GM12874 (cell line): ENCODE results near the gene MTERF1.

ENCODE experiments used
- TF ChIP-seq, protein P1 (sequence below): IDR thresholded peaks from 2 replicates; pipeline ENCODE4 v1.5.1; 2011; ENCODE audit warnings: low read depth, mild to moderate bottlenecking, control low read depth, low read length, moderate library complexity; ENCODE audit not compliant: insufficient read depth

MTERF1 gene

DNA sequence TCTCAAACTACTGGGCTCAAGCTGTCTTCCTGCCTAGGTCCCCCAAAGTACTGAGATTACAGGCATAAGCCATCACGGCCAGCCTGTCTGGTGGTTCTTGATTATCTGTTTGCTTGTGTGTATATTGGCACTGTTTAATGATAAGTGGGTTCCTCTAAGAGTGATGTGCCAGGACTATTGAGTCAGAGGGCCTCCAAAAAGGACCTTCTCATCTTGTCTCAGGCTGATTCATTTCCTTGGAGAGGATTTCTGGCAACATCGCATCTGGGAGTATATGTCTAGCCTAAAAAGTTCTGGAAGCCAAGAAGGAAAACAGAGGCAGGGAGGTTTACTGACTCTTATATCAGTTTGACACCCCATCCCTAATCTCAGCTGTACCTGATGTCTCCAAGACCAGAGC, 33.1 kb upstream of the MTERF1 start:
- TF ChIP-seq, protein P1, sequence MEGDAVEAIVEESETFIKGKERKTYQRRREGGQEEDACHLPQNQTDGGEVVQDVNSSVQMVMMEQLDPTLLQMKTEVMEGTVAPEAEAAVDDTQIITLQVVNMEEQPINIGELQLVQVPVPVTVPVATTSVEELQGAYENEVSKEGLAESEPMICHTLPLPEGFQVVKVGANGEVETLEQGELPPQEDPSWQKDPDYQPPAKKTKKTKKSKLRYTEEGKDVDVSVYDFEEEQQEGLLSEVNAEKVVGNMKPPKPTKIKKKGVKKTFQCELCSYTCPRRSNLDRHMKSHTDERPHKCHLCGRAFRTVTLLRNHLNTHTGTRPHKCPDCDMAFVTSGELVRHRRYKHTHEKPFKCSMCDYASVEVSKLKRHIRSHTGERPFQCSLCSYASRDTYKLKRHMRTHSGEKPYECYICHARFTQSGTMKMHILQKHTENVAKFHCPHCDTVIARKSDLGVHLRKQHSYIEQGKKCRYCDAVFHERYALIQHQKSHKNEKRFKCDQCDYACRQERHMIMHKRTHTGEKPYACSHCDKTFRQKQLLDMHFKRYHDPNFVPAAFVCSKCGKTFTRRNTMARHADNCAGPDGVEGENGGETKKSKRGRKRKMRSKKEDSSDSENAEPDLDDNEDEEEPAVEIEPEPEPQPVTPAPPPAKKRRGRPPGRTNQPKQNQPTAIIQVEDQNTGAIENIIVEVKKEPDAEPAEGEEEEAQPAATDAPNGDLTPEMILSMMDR = no peak

DNA sequence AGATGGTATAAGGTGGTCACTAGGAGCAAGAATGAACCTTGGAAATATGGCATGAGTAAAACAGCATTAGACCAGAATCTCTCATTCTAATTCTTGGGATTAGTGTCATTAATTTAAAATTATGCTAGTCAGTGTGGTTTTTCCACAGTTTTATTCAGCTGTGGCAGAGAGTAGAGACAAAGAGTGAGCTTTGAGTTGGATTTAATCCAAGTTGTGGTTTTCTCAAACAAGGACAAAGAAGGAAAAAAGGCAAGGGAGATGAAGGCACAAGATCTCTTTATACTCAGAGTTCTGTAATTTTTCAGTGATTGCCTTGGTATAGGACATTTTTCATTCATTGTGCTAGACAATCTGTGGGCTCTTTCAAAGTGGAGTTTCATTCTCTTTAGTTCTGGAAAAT, 32.0 kb upstream of the MTERF1 start:
- TF ChIP-seq, protein P1 = no peak

DNA sequence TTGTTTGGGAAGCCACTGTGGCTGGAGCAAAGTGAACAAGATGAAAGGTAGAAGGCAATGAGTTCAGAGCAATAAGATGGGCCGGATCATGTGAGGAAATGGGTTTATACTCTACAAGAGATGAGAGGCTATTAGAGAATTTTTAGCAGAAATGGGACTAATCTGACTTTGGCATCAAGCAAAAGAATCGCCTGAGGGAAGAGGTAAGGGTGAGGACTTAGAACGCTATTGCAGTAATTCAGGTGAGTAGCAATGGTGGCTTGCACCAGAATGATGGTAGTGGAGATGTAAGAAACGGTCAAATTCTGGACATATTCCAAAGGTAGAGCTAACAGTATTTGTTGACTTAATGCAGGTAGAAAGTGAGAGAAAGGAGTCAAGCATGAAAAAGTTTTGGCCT, 30.6 kb upstream of the MTERF1 start:
- TF ChIP-seq, protein P1 = no peak

DNA sequence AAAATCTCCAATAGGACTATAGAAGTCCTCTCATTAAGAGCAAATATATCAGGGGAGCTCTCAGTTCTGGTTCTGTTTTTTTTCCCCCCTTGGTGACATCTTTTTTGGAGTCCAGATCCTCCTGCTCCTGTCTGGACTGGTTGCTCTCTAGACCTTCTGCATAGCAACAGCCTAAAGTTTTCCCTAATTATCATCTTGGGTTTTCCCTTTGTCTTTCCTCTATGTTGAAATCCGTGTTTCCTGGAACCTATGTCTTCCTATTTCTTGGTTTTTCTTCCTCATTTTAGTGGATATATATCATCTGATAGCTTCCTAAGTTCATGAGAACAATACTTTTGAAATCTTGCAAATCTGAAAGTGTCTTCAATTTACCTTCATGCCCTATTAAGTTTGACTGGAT, 29.7 kb upstream of the MTERF1 start:
- TF ChIP-seq, protein P1 = no peak

DNA sequence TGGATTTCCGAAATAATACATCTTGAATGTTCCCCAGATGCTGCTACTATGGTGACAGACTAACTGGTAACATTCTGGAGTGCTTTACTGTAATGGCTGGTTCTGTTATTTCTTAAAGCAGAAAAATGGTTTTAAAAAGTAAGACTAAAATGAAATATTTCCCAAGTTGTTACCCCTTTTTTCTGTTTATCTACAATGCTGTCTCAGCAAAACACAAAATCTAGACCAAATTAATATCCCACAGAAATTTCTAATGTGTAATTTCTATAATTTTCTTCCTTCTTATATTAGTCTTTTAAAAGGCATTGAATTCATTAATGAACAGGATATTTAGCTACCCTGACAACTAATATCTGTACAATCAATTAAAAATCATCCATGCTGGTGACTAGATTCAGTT, 19.1 kb upstream of the MTERF1 start:
- TF ChIP-seq, protein P1 = no peak

DNA sequence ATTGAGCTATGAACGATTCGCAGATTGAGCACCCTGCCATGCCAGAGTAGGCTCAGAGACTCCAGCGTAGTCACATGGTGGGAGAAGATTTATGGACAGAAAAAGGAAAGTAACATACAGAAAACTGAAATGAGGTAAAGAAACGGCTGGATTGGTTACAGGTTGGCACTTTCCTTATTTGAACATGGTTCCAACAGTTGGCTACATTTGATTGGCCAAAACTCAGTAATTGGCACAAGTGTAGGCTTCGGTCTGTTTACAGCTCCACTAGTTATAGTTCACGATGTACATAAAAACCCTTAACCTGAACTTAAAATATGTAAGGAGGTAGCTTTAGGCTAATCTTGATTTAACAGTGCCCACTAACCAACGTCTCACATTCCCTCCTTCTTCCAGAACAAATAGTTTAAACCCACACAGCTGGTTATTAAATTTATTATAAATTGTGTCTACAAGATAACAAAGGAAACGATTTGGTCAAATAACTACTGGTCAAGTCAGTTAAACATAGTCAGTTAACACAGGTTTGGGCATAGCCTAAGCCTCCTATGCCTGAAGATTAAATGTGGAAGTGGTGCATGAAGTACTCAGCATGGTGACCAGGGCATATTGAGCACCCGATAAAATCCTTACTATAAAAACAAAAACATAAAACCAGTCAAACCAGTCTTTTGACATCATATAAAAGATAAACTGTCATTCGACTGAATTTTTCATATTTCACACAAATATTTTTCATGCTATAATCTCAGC, 17.9 kb upstream of the MTERF1 start:
- TF ChIP-seq, protein P1 = no peak

DNA sequence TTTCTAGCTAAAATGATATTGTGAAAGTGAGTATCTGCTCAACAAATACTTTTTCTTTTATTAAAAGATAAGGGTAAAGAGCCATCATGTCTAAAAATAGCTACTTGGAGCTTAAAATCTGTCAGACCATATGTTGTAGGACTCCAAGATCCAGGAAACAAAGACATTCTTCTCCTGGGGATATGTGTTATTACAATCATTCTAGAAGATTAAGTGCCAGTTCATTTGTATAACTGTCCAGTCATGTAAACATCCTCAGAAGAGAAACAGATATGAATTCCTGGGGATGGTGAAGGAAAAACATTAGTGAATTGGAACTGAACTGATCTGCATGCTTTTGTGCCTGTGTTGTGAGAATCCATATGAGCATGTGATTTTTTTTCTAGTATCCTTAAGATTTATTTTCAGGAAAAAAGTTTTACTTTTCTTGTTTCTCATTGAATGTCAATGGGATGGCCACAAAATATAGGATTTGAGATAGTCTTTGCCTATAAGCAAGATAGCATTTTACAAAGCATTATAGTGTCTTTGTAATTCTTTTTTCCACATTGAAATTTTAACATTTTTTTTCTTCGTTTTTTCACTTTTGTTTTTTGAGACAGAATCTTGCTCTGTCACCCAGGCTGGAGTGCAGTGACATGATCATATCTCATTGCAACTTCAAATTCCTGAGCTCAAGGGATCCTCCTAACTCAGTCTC, 14.4 kb upstream of the MTERF1 start:
- TF ChIP-seq, protein P1 = no peak
